GM19468 (cell line): ENCODE measurements around the gene SAMD13.

Experiments used
- ATAC-seq: cut with Tn5 transposase; IDR thresholded peaks from one replicate; pipeline ENCODE4 v1.9.1; 2021; ENCODE audit warnings: mild to moderate bottlenecking, moderate library complexity, moderate number of reproducible peaks; ENCODE audit not compliant: unreplicated experiment; ENCODE audit errors: extremely low read depth

Gene SAMD13

DNA sequence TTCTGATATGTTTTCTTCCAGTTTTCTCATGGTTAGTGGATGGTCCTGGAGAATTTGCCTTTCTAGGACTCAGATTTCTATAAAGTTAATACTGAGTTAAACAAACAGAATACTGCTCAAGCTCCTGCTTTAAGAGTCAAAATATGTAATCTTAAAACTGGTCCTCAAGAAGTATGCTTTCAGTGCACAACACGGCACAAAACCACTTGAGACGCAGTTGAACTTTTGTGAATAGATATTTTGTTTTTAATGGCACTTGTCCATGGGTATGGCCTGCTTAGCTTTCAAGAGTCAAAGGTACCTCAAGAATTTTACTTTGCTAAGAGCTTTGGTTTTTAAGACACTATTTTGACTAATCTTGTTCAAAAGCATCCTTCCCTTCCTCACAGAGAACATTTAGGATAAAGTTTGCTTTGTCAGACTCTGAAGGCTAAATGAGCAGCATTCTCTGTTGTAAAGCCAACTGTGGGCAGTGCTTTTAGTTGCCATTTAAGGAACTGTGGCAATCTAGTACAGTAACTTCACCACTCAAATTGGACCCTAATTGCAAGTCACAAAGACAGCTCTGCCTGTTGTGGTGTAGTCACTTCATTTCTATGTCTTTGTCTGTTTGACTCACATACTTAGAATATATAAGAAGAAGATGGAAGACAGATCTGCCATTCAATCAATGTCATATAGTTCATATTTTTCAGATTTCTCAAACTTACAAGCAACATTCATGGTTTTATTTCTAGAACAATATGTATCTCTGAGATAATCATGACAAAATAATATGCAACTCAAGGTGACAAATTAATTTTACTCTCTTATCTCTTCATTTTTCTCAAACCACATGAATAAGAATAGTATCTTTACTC is 28.8 kb downstream of the SAMD13 start:
- ATAC-seq: no peak

DNA sequence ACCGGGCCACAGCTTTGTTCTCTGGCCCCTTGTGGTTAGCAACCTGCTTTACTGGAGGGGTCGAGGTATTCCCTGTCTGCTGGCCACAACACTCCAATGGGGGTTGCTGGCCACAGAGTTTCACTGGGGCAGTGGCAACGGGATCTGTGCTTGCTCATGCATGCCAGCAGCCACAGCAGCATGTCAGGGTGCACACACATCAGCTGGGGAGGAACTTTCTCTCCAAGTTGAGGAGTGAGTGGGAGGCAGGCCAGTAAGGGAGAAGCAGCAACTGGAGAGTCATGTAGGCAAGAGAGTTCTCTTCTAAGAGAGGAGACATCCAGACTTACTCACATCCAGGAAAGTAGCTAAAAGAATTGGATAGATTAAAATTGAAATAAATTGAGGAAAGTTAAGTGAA is 38.0 kb downstream of the SAMD13 start:
- no peak for ATAC-seq

- no peak for ATAC-seq
Observed at GRCh38 chr1:84344286-84344685, 42.8 kb downstream of the SAMD13 start.

DNA sequence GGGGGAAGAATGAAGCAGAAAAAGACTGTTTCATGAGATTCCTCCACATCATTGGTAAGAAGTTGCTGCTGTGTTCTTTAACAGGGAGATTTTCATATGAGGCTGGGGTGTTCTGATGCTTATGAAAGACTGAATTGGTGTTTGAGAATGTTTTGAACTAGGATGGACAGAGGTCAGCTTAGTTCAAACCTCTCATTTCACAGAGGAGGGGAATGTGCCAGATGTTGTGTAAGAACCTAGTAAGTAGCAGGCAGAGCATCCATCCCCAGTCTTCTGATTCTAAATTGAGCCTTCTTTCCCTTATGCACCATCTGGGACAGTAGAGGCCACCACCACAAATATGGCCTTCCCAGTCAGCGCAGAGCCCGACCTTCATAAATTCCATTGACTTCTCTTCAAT is 43.7 kb downstream of the SAMD13 start:
- ATAC-seq: no peak

GRCh38 chr1:84347271-84347931 is 45.9 kb downstream of the SAMD13 start:
- no peak for ATAC-seq

DNA sequence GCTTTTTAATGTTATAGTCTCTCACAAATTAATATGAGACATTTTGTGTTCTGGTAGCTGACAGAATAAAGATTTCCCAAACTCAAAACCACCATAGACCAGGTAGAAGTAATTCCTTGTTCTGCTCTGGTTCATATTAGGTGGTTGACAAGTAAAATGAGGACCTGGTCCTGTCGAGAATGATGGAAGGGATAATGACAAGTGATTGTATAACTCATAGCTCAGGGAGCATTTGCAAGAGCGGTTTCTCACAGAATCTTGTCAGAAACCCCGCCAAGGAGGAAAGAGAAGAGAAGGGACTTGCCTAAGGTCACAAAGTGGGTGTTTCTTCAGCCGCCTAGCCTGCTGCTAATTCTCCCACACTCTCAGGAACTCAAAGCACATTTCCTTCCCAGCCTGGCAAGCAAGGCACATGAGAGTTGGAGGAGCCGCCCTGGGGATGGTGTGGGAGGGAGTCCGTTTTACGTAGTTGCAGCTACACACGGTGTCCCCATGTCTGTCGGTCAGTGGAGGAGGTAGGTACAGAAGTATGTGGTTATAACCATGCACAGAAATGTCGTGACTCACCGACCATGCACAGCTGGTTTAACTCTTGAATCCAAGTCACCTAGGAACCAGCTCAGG is 46.5 kb downstream of the SAMD13 start:
- no peak for ATAC-seq

GRCh38 chr1:84348759-84349158 is 47.3 kb downstream of the SAMD13 start:
- ATAC-seq: no peak

- ATAC-seq: no peak
Observed at GRCh38 chr1:84350104-84350503, 48.6 kb downstream of the SAMD13 start.

GRCh38 chr1:84350550-84350949 is 49.0 kb downstream of the SAMD13 start:
- ATAC-seq: no peak

DNA sequence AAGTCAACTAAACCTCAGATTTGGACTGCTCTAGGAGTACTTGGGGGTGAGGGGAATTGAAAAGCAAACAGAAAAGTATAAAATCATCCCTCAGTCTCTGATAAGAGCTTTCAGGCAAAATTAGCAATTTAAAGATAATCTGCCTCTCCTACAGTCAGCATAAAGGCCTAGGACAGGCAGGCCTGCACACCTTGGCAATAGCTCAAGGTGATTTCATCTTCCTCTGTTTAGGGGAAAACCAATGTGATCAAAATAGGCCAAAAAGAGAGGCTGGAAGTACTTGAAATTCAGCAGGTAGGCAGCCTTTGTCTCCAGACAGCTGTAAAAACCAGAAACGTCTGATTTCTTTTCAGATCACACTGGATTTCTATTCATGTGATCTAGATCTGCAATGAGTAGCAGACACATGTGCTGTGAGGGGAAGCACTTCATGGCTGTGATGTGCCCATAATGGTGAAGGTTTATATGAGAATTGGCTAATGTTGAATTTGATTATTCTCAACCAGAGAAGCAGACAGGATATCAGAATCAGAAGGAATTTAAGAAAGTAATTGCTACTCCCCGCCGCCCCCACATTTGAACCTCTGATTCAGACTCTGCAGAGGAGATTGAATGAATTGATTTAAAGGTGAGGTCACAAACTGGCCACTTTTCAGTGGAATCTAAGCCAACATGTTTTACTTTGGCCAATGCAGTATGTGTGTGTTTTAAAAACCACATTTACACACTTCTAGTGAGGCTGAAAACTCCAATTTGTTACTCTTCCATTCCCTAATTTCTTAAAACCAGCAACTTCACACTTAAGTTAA is 51.0 kb downstream of the SAMD13 start:
- no peak for ATAC-seq

DNA sequence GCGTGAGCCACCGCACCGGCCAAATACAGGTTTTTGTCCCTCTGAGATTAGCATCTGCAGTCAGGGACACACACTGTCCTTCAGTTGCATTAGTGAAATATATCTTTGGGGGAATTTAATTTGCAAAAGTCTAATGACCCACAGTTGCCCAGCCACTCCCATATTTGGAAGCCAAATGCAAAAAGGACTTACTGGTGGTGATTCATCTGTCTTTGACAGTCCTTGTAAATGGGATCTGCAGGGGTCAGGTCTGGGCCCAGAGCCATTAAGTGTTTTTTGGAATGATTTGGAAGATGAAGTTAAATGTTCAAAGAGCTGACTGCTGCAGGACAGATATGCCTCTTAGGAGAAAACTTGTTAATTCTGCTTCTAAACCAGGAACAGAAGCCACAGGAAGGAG is 52.2 kb downstream of the SAMD13 start:
- ATAC-seq: no peak

DNA sequence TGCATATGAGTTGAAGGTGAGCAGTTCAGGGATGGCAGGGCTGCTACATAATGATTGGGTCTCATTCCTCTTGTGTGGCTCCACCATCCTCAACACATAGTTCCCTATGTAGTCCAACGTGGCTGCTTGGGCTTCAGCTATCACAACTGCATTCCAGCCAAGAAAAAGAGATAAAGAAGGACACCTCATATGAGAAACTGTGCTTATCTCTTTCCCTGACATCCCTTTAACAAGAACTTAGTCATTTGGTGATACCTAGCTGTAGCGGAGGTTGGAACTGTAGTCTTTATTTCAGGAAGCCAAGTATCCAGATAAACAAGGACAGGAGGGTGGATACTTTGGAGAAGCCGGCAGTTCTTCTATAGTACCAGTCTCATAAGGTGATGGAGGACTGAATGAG is 54.0 kb downstream of the SAMD13 start:
- no peak for ATAC-seq

DNA sequence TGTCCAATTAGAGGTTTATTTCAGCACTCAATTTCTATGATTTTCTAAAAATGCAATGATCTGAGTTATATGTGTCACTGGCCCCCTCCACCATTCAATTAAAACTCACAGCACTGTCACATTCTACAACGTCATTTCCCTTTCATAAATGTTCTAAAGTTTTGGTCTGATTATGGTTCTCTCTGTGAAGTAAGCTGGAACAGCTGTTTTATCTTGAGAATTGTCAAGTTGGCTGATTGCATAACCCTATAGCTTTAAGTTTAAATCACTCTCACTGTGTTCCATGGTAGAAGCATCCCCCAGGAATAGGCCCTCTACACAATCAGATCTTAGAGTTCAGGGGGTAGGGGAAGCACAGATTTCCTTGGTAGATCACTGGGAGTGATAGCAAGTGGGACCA is 55.4 kb downstream of the SAMD13 start:
- ATAC-seq: no peak

- no peak for ATAC-seq
Observed at GRCh38 chr1:84358695-84359094, 57.2 kb downstream of the SAMD13 start.

GRCh38 chr1:84360316-84360715 is 58.8 kb downstream of the SAMD13 start:
- no peak for ATAC-seq

GRCh38 chr1:84361796-84362195 is 60.3 kb downstream of the SAMD13 start:
- ATAC-seq: no peak

GRCh38 chr1:84363019-84363418 is 61.5 kb downstream of the SAMD13 start:
- no peak for ATAC-seq

DNA sequence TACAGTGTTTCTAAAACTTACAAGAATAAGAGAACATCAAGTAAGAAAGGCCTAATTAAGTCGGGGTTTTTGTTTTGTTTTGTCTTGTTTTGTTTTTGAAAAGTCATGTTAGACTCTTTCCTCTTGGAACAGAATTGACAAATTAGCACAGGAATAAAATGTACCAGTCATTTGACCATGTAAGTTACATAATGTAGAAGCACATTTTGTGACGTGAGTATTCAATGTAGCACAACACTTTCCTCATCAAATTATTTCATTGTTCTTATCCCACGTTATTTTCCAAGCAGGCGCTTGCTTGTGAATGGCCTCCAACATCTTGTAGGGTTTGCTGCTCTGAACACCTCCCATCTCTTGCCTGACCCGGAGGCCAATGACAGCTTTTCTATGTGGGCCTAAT is 62.1 kb downstream of the SAMD13 start:
- ATAC-seq: no peak

DNA sequence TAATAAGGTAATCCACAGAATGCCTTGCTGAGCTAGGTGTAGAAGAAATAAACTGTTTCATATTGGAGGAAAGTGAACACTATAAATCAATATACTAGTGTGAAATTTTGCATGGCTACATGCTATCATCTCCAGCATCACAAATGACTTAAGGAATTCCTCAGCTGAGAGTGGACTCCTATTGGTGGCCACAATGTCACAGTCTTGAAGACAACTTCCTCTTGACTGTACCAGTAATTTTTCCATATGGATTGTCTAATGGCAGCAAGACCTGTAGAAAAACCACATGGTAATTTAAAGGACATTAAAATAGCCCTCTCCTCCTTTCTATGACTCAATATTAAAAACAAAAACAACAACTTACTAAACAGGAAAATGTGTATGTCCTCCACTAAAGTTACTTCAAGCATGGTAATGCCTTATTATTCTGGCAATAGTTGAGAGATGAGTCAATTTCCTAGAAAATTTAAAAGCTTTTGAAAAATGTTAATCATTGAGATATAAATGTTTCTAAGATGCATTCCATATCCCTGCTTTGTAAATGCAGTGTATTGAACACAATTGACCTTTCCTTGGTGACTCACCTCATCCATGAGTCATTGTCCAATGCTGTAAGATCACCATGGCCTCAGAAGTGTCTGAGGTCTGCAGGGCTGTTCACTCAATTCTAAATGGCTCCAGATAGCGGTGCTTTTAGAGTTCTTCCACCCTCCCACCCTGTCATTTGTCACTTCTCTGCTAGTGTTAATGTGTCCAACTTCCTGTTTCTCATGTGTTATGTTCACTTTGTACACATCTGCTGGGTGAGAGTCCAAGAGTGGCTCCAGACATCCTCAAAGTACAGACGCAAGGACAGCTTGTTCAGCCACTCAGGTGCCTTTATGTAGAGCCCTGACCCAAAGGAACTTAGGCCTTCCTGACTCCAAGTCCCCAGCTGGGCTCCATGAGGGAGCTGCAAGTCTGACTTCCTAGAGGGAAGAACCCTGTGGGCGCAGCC is 64.0 kb downstream of the SAMD13 start:
- no peak for ATAC-seq
